Stimulated activated naive CD8-positive, alpha-beta T cell treated with anti-CD3 and anti-CD28 coated beads, Interleukin-15, Interleukin-2, amounts not matched to agents 100 U/mL and 50 U/mL, for 24 hours (primary cell): ENCODE measurements around the gene PROSER1.
"Not testable (repeated sequence)": the region's sequence is repeated elsewhere in the genome, so short reads cannot be mapped to it uniquely, and the experiment has no call there.

Source experiments
- ATAC-seq: fragments of 150-1000 bp; cut with Tn5 transposase; one replicate; pipeline ENCODE4 v1.10.0; 2021
- DNase-seq: peaks from one replicate; pipeline ENCODE4 v3.0.0; 2021

Gene PROSER1

DNA sequence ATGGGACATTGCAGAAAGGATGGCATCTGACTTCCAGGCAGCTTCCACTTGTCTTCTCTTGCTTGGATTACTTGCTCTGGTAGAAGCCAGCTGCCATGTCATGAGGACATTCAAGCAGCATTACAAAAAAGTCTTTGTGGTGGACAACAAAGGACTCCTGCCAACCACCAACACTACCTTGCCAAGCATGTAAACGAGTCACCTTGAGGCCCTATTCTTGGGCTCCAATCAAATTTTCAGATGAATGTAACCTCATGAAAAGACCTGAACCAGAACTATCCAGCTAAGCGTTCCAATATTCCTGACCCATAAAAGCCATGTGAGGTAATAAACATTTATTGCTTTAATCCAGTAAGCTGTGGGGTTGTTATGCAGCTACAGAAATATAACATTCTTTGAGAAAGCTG lies 12.5 kb downstream of the PROSER1 start:
- DNase-seq = no peak
- ATAC-seq = no peak

DNA sequence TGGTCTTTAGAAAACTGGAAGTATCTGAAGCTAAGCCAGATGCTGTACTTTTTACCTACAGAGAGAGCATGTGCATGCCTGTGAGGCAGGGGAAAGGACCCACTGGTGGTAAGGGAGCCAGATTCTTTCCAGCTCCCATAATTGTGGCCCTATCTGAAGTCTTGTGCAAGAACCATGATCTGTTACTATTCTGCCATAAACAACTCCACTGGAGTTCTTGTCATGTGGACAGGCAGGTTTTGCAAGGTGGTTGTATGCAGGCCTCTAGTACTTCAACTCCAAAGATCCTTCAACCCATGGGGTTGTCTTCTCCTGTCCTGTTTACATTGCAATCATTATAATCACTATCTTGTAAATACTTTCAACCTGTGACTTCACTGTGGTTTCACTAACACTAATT lies 14.1 kb downstream of the PROSER1 start:
- DNase-seq (no peak), ATAC-seq (no peak)

DNA sequence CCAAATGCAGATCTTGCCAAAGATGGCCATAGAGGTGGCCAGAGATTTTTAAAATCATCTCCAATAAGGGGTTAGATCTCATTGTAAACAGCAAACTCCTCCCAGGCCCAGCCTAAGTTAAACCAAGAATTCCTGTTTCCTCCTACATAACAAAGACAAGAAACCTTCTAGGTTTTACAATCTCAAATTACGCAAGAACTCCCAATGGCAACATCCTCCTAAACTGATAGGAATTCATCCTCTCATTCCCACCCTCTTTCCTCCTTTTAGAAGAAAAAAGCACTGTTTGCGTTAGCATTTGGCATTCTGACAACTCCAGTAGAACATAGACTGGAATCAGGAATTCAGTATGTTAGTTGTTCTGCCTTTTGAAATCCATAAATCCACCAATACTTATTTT lies 14.6 kb downstream of the PROSER1 start:
- ATAC-seq (no peak), DNase-seq (no peak)

DNA sequence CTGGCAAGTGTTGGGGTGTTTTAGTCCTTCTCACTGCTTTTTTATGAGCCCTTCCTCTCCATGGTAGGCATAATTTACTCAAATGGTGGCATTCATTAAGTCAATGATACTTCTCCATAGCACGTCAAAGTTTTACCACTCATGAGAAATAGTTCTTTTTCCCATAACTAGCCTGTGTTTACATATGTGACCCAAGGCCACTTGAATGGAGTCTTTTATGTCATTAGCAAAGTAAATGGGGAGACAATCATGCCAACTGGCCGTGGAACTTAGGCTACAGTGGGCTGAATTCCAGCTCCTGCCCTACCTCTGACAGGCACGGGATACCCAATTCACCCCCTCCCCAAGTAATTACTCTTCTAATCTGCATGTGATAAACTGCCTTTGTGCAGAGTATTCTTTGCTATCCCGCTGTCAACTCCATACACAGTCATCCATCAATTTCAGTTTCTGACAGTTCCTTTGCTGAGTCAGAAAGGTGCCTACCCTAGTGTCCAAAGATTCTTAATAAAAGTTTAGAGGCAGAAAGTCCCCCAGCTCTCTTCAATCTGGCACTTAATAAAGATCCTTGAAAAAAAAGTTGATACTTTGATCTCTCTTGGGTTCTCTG lies 16.9 kb downstream of the PROSER1 start:
- ATAC-seq = no peak
- DNase-seq = no peak

DNA sequence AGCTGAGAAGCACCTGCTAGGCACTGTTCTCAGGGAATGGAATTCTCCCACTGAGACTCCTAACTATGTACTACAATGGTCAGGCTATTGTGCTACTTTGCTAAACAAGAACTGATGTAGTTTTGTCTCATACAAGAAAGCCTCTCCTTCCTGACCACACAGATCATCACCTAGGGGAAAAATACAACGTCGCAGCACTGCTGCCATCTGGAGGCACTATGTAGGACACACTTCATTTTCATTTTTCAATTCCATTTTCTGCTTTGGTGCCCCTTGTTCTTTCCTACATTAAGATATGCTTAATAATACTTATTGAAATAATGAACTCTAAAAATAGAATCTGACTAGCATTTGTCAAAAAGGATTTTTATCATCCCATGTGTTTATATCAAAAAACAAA lies 21.1 kb downstream of the PROSER1 start:
- DNase-seq (no peak), ATAC-seq (peak; percentile 51)

DNA sequence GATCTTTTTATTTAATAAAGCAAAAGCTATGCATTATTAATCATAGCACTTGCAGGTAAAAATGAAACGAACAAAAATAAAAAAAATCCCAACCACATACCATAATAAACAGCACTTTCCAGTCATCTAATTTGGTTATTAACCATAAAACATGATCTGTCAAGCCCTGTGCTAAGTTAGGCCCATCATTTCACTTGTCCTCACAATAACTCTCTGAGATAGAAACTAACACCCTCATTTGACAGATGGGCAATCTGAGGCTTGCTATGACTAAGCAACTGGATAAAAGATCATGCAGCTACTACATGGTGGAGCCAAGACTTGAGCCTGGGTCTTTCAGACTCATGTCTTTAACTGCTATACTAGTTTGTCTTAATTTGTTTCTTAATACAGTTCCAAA lies 21.8 kb downstream of the PROSER1 start:
- ATAC-seq (peak; percentile 62), DNase-seq (no peak)

DNA sequence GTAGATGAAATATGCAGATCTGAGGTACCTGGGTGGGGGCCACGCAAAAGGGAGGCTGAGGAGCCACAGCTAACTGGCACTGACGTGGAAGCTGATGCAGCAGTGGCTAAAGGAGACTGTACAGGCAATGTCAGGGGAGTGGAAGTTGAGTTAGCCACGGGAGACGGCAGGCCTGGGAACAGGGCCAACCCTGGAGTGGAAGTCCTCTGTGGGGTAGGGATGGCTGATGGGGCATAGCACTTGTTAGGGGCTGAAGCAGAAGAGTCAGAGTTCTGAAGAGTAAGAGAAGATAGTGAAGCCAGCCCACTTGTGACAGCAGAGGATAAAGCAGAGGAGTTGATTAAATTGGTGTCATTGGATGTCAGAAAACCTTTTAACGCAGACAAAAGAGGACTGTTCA lies 24.4 kb downstream of the PROSER1 start:
- no peak for ATAC-seq
- DNase-seq = no peak

DNA sequence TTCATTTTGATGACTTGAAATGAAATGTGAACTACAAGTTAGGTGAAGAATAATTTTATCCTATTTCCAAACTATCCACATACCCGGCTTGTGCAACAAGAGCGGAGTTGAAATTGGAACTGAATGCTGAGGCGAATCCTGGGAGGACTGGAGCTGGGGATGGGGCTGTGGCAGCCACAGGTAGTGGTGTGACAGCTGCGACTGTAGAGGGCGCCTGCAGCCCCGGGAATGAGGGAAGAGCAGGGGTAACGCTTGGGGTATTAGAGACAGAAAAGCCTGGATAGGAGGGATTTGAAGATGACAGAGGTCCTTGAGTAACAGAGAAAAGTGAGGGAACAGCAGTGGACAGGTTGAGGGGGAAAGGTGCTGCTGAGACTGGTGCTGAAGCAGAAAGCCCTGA lies 25.3 kb downstream of the PROSER1 start:
- ATAC-seq = no peak
- DNase-seq = no peak

DNA sequence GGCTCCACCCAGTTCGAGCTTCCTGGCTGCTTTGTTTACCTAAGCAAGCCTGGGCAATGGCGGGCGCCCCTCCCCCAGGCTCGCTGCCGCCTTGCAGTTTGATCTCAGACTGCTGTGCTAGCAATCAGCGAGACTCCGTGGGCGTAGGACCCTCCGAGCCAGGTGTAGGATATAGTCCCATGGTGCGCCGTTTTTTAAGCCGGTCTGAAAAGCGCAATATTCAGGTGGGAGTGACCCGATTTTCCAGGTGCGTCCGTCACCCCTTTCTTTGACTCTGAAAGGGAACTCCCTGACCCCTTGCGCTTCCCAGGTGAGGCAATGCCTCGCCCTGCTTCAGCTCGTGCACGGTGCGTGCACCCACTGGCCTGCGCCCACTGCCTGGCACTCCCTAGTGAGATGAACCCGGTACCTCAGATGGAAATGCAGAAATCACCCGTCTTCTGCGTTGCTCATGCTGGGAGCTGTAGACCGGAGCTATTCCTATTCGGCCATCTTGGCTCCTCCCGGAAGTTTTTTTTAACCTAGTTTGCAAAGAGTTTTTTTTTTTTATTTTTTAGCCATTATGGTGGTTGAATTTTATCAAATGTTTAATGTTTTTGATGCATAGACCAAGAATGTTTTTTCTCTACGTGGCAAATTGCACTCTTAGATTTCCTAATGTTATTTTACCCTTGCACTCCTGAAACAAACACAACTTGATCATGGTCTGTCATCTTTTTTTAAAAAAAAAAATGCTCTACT lies 31.3 kb downstream of the PROSER1 start:
- ATAC-seq, DNase-seq: not testable (repeated sequence)

DNA sequence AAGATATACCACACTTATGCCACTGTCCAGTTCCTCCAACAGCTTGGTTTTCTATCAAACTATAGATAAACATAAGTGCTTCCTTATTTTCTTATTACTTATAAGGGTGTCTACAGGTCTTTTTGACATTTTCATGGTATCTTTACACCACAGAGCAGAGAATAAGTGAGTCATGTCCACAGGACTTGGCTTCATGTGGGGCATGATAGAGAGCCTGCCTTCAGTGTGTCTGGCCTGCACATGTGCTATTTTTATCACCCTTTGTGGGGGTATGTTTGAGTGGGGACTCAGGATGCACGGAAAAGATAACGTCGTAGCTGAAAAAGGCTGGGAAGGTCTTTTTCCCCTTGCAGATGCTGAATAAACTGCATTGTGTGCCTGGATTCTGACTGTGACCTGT lies 39.1 kb downstream of the PROSER1 start:
- ATAC-seq (peak; percentile 52), DNase-seq (no peak)

DNA sequence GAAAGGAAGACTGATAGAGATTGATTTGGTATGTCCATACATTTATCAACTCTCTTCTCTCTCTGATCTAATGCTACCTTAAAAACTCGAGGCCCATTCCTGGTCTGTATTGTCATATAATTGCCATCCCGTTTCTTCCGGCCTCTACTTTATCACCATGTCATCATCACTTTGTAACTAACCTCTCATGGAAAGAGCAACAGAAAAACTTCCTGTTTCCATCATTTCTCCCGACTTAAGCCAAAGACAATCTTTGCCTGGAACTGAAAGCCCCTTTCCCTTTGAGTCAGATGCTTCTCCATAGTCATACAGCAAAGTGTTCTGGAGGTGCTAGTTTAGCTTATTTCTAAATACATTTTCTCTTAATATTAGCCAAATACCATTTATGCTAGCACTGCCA lies 44.5 kb downstream of the PROSER1 start:
- DNase-seq = no peak

DNA sequence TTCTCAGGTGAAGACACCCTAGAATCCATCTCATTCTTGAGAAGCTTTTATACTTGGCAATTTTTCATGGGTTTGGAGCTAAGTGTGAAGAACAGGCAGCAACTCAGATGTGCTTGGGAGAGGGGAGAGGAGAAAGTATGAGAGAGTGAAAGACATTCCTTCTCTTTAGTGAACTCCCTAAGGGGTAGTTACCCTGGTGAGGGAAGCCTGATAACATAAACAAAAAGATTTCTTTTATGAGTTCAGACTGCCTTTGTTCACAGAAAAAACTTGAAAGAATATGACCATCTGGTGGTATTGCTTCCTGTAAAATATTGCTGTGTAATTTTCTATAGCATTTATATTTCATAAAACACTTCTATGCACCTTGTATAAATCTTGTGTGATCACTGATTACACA lies 47.2 kb downstream of the PROSER1 start, which contains the start of gene STOML3:
Gene STOML3, minus strand, starts transcription at position 139 of the 400 bp plus-strand sequence. Its CDS starts 110 bp downstream, at position 29.
- DNase-seq (no peak), ATAC-seq (no peak)

More for the DNA sequence above, 44.5 kb downstream of the PROSER1 start:
- ATAC-seq = no peak

DNA sequence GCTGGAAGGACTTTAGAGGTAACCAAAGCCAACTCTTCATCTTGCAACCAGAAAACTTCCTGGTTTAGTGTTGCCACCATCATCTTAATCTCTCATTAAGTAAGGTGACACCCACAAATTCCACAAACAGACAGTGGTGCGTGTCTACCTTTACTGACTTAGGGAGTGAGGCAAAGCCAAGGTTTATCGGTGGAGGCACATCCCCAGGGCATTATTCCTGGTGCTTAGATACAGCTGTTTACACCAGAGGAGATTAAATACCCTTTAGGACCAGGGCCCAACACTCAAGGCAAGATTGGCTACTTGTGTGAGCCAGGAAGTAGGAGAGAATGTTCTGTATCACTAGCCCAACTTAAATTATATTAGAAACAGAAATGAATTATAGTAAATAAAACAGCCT lies 56.8 kb downstream of the PROSER1 start:
- DNase-seq (no peak), ATAC-seq (no peak)

DNA sequence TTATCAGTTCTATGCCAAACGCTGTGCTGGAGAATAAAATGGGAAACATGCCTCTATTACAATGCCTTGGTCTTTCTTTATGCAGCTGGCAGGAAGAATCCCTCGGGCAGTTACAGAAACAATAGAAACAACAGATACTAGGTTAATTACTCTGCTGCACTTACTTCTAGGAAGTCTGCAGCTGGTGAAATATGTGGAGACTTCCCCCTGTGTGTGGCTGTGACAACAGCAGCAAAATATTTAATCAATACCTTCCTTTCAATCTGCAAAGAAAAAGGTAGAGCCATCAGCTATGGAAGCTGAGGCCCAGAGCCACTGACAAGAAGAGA lies 57.2 kb downstream of the PROSER1 start:
- ATAC-seq (no peak), DNase-seq (no peak)

DNA sequence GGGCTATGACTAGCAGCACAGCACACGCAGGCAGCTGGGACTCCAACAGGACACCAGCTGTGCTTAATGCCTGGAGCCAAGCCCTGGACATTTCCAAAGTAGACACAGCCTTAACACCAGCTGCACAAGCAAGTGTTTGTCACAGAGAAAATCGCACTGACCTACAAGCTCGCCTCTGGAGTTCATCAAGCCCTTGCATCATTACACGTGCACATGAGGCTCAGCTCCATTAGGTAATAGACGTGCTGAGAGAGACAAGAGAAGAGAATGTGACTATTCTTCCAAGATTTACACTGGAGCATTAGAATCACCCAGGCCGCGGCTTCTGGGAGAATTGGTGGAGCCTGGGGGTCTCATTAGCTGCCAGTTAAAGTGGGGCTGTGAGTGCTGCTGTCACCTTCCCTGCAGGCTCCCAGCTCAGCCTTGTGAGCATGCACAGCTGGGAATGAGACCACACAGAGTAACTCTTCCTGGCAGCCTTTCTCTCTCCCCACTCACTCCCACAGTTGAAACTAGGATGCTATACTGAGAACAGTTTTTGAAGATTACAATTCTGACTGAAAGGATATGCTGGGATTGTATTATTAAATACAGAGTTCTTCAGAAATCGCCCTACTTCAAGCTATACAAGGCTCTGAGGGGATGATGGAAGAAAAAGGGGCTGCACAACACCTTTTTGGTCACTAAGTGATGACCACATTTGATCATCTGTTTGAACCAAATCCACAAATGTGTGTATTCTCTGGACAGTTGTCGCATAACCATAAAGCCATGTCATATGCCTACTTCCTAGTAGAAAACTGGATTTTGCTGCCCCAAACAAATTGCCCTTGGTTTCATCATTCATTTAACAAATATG lies 57.8 kb downstream of the PROSER1 start:
- DNase-seq (no peak), ATAC-seq (no peak)

DNA sequence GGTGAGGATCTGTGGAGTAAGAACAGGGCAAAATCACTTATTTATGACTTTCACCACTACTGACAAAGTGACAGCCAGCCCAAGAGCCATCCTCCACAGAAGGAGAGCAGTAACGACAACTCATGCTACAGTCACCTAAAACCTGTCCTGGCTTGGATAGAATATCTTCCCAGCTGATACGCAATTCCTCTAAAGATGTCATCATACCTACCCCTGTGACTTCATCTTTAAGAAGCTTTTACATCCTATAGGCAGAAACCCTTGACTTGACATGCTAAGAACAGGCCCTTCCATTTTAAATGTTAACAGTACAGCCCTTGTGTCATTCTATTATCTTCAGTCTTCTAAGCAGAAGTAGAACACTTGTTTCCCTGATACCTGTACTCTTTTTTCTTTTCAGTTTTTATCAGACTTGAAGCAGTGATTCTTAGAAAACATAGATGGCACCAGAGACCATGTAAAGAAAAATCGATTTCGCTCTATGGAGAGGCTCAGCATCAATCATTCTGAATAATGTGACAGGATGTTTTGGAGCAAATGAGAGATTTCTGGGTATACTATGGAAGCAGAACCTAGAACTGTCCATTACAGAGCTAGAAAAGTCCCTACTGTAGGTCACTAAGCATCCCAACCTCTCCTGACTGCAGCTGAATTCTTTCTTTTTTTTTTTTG lies 67.4 kb downstream of the PROSER1 start:
- DNase-seq = no peak
- no peak for ATAC-seq

DNA sequence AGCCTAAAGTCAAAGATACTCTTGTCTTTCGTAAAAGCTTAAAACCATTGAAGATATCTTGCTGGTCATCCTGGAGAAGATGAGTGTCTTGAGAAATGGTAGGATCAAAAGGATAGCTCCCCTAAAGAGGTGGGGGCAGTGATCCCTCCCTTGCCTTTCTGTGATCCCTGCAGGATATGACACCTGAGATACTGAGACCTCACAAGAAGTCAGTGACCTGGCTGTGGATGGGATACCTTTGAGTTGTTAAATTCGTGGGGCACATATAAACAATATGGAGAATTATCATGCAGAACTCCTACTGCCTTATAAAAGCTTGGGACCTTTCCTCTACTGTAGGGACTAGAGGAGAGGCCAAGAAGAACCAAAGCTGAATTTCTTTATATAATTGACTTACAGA lies 68.7 kb downstream of the PROSER1 start:
- ATAC-seq = no peak

DNA sequence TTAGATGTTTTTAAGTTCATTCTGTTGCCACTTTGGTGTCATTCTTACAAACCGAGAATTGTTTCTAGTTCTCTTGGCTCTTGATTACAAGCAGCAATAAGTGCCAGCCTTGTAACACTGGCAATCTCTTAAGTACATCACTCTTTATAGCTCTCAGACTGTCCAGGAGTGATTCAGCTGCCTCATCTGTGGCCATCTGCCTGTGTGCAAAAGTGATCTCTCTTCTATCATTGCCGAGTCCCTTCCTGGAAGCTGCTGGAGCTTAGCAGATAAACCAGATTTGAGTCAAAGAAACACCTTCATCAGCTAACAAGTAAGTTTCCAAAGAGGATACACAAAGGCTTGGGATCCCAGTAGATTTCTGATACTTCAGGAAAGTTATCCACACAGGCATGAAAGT lies 70.4 kb downstream of the PROSER1 start:
- DNase-seq = no peak
- no peak for ATAC-seq

More for the DNA sequence above, 68.7 kb downstream of the PROSER1 start:
- no peak for DNase-seq

DNA sequence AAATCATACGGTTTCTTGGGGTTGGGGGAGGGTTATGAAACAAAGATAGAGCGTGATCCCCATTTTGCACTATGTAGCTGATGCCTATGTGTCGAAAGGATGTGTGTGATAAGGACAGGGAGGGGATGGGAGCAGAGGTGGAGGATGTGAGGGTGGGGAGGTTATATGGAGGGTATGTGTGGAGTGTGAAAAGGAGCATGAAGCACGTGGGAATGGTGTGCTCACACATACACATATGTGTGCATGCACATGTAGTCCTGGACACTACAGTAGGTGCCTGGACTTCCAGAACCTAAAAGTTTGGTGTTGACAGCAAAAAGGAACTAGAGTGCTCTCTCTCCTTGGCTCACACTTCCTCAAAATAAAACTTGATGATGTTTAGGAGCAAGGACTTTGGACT lies 72.6 kb downstream of the PROSER1 start:
- no peak for DNase-seq
- ATAC-seq = no peak

DNA sequence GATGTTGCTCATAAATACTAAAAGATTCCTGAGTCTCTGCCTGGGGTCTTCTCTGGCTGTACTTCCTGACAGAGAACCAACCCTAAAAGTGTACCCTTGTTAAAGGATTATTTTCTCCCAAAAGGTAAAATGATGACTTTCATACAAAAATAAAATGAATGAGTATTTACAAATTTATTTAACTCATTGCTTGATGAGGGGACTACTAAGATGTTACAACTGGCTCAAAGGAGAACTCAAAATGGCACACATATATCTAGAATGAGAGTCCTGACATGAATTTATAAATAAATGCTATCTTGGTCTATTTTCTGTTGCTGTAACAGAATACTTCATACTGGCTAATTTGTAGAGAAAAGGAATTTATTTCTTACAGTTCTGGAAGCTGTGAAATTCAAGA lies 77.7 kb downstream of the PROSER1 start:
- ATAC-seq = no peak
- no peak for DNase-seq
